Measurements from ENCODE around the gene BTBD3.

- TF ChIP-seq CTCF (IDR thresholded peaks at IDR 0.05; ENCODE audit: low read depth, low read length, missing input control), result no peak
- no peak for TF ChIP-seq EGR1 (IDR thresholded peaks at IDR 0.05; ENCODE audit: low read depth in 2 of 2)
- TF ChIP-seq TAF1 (conservative IDR thresholded peaks at IDR 0.05), result no peak
- TF ChIP-seq HNF4A (conservative IDR thresholded peaks at IDR 0.05), result no peak
- no peak for TF ChIP-seq ATF3 (IDR thresholded peaks at IDR 0.05)
- no peak for TF ChIP-seq SP1 (IDR thresholded peaks at IDR 0.05)
- no peak for TF ChIP-seq REST (IDR thresholded peaks at IDR 0.05)
Observed at GRCh38 chr20:11905460-11906179, 12.1 kb upstream of the BTBD3 start.

Measured in liver (tissue), 3 donors.